HG03159 (cell line): Measurements from ENCODE around the gene TTLL6.
"Not testable (repeated sequence)": the region's sequence is repeated elsewhere in the genome, so short reads cannot be mapped to it uniquely, and the experiment has no call there.

ENCODE experiments used
- ATAC-seq: cut with Tn5 transposase; IDR thresholded peaks from one replicate; pipeline ENCODE4 v1.9.1; 2021; ENCODE audit warnings: mild to moderate bottlenecking, moderate library complexity; ENCODE audit not compliant: unreplicated experiment

Gene TTLL6

GRCh38 chr17:48725288-48726064 is 91.6 kb downstream of the TTLL6 start:
- no peak for ATAC-seq

- no peak for ATAC-seq
Observed at GRCh38 chr17:48725004-48725287, 92.1 kb downstream of the TTLL6 start.

- ATAC-seq, result no peak
Observed at GRCh38 chr17:48724251-48725003, 92.6 kb downstream of the TTLL6 start.

GRCh38 chr17:48723423-48724250 is 93.4 kb downstream of the TTLL6 start:
- no peak for ATAC-seq

- no peak for ATAC-seq
Observed at GRCh38 chr17:48722915-48723422, 94.1 kb downstream of the TTLL6 start, which contains the start of gene PRAC2. Gene PRAC2 (plus strand): TSS chr17:48723185. CDS start chr17:48724411, 1,226 bp downstream.

- ATAC-seq, result no peak
Observed at GRCh38 chr17:48722201-48722907, 94.7 kb downstream of the TTLL6 start, which contains the start of gene PRAC1. Gene PRAC1 (minus strand): TSS chr17:48722518. CDS start chr17:48722392, 126 bp downstream.

- ATAC-seq, result no peak
Observed at GRCh38 chr17:48721009-48721402, 96.0 kb downstream of the TTLL6 start.

GRCh38 chr17:48720266-48721008 is 96.6 kb downstream of the TTLL6 start:
- ATAC-seq, result no peak

- ATAC-seq, result no peak
Observed at GRCh38 chr17:48719642-48720265, 97.3 kb downstream of the TTLL6 start.

GRCh38 chr17:48718761-48719641 is 98.0 kb downstream of the TTLL6 start:
- ATAC-seq, result no peak

GRCh38 chr17:48718227-48718760 is 98.7 kb downstream of the TTLL6 start:
- no peak for ATAC-seq

GRCh38 chr17:48717367-48718226 is 99.4 kb downstream of the TTLL6 start:
- ATAC-seq, result no peak

GRCh38 chr17:48716549-48716948 is 100.5 kb downstream of the TTLL6 start:
- ATAC-seq, result not testable (repeated sequence)

GRCh38 chr17:48715496-48716399 is 101.3 kb downstream of the TTLL6 start:
- ATAC-seq, result no peak
